Choroid plexus epithelial cell (primary cell): Measurements from ENCODE around the gene LIPK.

Source experiments
- DNase-seq: peaks from one replicate; pipeline ENCODE4 v3.0.0-alpha.2; 2010; ENCODE audit warnings: low read depth
- H3K4me3 ChIP-seq: 2 replicates; pipeline ENCODE4 v1.5.1; 2011; ENCODE audit warnings: low read depth, mild to moderate bottlenecking, control low read depth, low read length, moderate library complexity
- TF ChIP-seq, protein P1 (sequence below): conservative IDR thresholded peaks from 2 replicates; pipeline ENCODE4 v1.5.1; 2011; ENCODE audit warnings: low read depth, mild to moderate bottlenecking, control low read depth, inconsistent platforms, low read length, moderate library complexity

LIPK gene

DNA sequence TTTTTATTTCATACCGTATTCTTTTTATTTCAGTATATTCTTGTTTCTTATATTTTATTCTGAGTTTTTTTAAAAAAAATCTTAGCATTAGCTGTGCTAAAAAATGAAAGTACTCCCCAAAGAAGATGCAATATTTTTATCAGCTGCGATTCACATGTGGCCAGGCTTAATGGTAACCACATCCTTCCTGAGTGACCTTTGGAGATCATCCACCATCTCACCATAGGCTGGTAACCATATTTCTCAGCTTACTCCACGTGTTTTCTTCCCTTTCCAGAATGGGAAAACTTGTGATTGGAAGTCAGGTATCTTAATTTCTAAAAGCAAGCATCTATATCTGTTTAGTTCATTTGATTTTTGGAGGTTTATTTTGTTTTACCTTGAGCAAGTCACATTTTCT lies 77.7 kb downstream of the LIPK start:
- TF ChIP-seq, protein P1, sequence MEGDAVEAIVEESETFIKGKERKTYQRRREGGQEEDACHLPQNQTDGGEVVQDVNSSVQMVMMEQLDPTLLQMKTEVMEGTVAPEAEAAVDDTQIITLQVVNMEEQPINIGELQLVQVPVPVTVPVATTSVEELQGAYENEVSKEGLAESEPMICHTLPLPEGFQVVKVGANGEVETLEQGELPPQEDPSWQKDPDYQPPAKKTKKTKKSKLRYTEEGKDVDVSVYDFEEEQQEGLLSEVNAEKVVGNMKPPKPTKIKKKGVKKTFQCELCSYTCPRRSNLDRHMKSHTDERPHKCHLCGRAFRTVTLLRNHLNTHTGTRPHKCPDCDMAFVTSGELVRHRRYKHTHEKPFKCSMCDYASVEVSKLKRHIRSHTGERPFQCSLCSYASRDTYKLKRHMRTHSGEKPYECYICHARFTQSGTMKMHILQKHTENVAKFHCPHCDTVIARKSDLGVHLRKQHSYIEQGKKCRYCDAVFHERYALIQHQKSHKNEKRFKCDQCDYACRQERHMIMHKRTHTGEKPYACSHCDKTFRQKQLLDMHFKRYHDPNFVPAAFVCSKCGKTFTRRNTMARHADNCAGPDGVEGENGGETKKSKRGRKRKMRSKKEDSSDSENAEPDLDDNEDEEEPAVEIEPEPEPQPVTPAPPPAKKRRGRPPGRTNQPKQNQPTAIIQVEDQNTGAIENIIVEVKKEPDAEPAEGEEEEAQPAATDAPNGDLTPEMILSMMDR = no peak
- H3K4me3 ChIP-seq = no peak overlapping the region
- peak; percentile 64 for DNase-seq

DNA sequence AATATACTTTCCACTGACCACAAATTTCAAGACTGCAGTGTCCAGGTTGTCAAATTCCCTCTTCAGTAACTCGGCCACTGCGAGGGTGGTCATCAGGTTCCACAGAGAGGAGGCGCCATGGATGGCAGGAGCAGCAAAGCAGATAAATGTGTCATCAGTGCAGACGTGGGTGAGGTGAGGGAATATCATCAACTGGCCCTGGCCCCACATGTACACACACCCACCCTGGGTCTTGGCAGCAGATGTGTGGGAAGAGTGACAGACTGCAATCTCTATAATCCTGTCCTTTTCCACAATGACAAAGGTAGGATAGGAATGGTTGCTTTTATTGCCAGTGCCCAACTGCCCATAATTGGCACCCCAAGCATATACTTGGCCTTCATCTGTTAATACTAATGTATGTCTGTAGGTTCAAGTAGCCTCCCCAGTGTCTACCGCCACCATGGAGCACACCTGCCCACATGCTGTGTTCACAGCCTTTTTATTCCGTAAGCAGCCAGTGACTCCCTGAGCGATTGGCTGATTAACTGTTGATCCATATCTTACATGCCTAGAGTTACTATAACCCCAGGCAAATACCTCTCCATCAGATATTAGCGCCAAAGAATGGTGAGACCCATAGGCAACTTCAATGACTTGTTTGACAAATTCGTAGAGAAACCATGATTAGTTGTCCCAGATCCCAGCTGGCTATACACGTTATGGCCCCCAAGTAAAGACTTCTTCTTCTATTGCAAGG lies 80.2 kb downstream of the LIPK start:
- H3K4me3 ChIP-seq = no peak overlapping the region
- no peak for DNase-seq
- TF ChIP-seq, protein P1 = no peak

DNA sequence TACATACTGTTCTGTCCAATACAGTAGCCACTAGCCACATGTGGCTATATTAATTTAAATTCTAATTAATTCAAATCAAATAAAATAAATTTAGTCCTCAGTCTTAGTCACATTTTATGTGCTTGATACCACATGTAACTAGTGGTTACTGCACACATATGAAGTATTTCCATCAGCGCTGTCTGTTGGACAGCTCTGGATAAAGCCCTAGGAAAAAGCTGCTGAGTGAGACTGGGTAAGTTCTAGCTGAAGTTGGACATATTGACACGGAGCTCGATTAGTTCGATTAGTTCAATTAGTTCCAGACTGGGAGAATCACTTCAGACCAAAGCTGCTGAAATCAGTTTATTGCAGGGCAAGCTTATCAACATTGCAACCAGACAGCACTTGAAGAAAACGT lies 81.4 kb downstream of the LIPK start:
- no peak for DNase-seq
- TF ChIP-seq, protein P1 = no peak
- H3K4me3 ChIP-seq = no peak overlapping the region

DNA sequence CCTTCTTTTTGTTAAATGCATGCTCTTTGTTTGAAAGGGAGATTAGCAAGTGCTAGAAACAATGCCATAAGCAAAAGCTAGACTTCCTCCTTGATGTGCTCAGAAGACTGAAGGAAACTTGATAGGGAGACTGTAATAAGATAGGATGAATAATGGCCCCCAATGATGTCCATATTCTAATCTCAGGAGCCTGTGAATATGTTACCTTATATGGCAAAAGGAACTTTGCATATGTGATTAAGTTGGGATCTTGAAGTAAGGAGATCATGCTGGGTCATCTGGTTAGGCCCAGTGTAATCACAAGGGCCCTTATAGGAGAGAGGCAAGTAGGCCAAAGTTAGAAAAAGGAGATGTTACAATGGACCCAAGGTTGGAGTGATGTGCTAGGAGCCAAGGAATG lies 82.9 kb downstream of the LIPK start:
- H3K4me3 ChIP-seq = no peak overlapping the region
- TF ChIP-seq, protein P1 = no peak
- no peak for DNase-seq

DNA sequence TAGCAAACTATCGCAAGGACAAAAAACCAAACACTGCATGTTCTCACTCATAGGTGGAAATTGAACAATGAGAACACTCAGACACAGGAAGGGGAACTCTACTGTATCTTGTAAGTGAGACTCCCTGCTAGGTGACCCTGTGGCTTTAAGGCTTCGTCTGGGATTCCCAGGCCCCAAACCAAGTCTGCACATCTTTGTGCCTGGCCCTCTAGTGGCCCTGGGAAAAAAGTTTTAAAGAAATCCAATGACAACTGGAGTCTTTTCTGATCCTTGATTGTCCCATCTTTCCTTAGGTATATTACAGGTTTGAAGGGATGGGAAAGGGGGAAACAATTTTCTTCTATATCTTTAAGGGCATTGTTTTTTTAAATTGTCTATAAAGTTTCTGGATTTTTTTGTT lies 85.9 kb downstream of the LIPK start:
- TF ChIP-seq, protein P1 = peak; percentile 72
- DNase-seq = peak; percentile 76
- no peak overlapping the region for H3K4me3 ChIP-seq

DNA sequence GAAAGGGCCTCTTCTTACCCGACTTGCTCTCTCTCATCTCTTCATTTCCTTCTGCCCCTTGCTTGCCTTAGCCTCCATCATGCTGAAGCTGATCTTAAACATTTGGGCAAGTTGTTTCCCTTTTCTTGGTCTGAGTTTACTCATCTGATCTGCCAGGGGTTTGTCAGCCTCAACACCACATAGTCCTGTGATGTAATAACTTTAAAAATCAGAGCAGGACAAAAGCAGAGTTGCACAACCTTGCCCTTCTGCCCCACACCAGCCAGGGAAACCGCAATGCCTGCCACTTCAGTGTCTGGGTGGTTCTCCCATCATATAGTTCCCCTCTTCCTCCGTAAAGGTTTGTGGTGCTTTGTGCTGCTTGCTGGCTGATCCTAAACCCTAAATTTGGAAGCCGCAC lies 86.6 kb downstream of the LIPK start:
- no peak overlapping the region for H3K4me3 ChIP-seq
- peak; percentile 83 for DNase-seq
- TF ChIP-seq, protein P1 = no peak

DNA sequence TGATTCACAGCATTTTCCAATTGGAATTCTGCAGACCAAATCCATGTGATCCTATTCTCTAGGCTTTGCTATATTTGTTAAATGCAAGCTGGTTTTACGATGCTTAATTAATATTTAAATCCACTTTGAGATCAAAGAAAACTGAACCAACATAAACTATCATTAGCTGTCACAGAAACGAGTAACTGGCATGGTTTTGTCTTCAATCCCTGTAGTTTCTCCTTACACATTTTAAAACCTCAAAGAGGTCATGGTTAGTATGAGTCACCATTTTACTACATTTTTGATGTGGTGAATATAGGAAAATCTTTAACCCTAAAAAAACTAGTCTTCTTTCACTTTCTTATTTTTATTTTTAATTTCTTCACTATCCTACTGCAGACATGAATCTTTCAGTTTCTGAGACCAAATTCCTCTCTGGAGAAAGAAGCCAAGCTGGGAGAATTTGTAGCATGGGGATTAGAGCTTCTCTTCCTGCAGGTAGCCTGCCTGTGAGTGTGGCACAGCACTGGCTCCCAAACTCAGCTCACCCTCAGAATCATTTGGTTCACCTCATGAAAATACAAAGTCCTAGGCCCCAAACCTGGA lies 87.8 kb downstream of the LIPK start:
- TF ChIP-seq, protein P1 = no peak
- DNase-seq = peak; percentile 71
- H3K4me3 ChIP-seq = no peak overlapping the region
